ENCODE measurements around the gene SLC2A11. TPM values are rescaled to one million over a fixed set of nuclear protein-coding genes. Genes with fewer than 3 reads are reported as not detected.

The SLC2A11 gene
- total RNA-seq, 1 experiment from 2014 or later = 17.2 TPM

DNA sequence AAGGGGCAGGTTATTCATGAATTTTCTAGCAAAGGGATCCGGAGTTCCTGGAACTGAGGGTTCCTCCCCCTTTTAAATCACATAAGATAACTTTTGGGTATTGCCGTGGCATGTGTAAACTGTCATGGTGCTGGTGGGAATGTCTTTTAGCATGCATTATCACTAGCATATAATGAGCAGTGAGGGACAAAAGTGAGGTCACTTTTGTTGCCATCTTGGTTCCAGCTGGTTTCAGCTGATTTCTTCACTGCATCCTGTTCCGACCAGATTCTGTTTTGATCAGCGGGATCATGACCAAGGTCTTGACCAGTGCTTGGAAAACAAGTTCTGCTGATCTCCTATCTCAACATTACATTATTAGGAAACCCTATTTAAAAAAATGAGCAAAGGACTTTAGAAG is 43.9 kb downstream of the SLC2A11 start:
- Histone ChIP-seq H3K27me3 (ENCODE audit: insufficient read depth, low read length) (peaks cover 4% of the 10 kb centered on the region; the same call in 1 of the 2 replicates), H4K20me1 (ENCODE audit: insufficient read depth) (no peaks in the 10 kb centered on the region), H3K9ac (ENCODE audit: low read length) (no peak overlapping the region), H3K27ac (ENCODE audit: low read depth, low read length) (no peak overlapping the region), H3K9me3 (ENCODE audit: control insufficient read depth in 1 of 2, insufficient read depth in 1 of 2, low read depth in 1 of 2, low read length in 2 of 2) (no peaks in the 10 kb centered on the region), H3K36me3 (ENCODE audit: control insufficient read depth in 1 of 2, insufficient read depth in 2 of 2, low read length in 2 of 2) (peaks cover 4 to 7% of the 10 kb centered on the region in 2 experiments; a peak in 3 of 4 replicates), H3K4me2 (ENCODE audit: low read length) (no peak overlapping the region), H3K9me2 (ENCODE audit: insufficient read depth) (no peaks in the 10 kb centered on the region), H2AFZ (ENCODE audit: low read depth, low read length, poor library complexity, severe bottlenecking) (no peak overlapping the region), H3K79me2 (ENCODE audit: insufficient read depth, low read length) (peaks cover 1% of the 10 kb centered on the region; the same call in 1 of the 2 replicates), H3K4me1 (ENCODE audit: control insufficient read depth in 1 of 2, insufficient read depth in 2 of 2, low read length in 2 of 2) (peaks cover 0 to 6% of the 10 kb centered on the region in 2 experiments; a peak in 1 of 4 replicates), H3K4me3 (replicated peaks in 1 of 2; ENCODE audit: low read depth in 1 of 2, low read length in 2 of 2) (no peak overlapping the region)
- intact Hi-C loops (cut with micrococcal nuclease) = no loop called here
- ChIA-PET CTCF (no interaction called here), POLR2A (interaction anchor here (0.6 kb wide), 1 partner anchor 12 kb away, joined by 3 read pairs; no protein-coding TSS in a partner anchor), RAD21 (ENCODE audit: low non-redundant PET in 1 of 2, low total read pairs in 2 of 2, uncharacterized antibody in 2 of 2, unreplicated experiment in 2 of 2) (no interaction called here)
- TF ChIP-seq SP1 (IDR thresholded peaks at IDR 0.05; ENCODE audit: low read depth) = no peak
- no peak for TF ChIP-seq EZH2 (IDR thresholded peaks at IDR 0.05)
- TF ChIP-seq JUND (IDR thresholded peaks at IDR 0.05) = no peak
- TF ChIP-seq TCF7L2 (IDR thresholded peaks at IDR 0.05; ENCODE audit: borderline replicate concordance, extremely low read depth, insufficient read depth, insufficient read length) = no peak
- no peak for TF ChIP-seq RAD21 (IDR thresholded peaks at IDR 0.05; ENCODE audit: low read depth)
- no peak for TF ChIP-seq ELF1 (IDR thresholded peaks at IDR 0.05; ENCODE audit: borderline replicate concordance, low read depth)
- no peak for TF ChIP-seq ZNF274 (IDR thresholded peaks at IDR 0.05; ENCODE audit: low read depth, low read length)
- no peak for TF ChIP-seq POLR2AphosphoS5 (IDR thresholded peaks at IDR 0.05; ENCODE audit: low read depth, low read length)
- TF ChIP-seq YY1 (IDR thresholded peaks at IDR 0.05; ENCODE audit: extremely low read depth, insufficient replicate concordance, low read depth, low read length) = no peak
- no TSS peak for BruUV-seq (replicated peaks)
- no peak for DNase-seq (ENCODE audit: low read depth, low spot score)
- no peak for ATAC-seq

DNA sequence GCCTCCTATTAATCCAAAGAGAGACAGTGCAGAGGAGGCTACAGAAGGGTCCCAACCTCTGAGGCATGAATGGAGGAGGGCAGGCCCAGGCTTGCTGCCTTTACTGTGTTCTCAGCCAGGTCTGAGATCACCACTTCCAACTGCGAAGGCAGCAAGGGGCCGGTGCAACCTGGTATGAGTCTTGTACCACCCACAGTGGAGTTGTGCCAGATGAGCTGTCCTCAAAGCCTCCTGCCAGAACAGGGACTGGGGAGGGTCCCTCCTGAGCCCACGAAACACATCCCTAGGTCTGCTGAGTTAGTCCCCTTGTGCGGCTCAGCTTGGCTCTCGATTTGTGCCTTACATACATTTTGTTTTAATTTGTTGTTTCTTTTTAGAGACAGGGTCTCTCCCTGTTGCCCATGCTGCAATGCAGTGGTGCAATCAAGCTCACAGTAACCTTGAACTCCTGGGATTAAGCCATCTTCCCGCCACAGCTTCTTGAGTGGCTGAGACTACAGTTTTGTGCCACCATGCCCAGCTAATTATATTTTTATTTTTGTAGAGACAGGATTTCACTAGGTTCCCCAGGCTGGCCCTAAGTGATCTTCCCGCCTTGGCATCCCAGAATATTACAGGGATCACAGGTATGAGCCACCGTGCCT is 45.8 kb downstream of the SLC2A11 start:
- no peak overlapping the region for H3K27ac ChIP-seq (ENCODE audit: low read depth, low read length)
- no peaks in the 10 kb centered on the region for H3K79me2 ChIP-seq (ENCODE audit: insufficient read depth, low read length)
- DNase-seq (ENCODE audit: low read depth, low spot score) (no peak), ATAC-seq (no peak)
- RAD21 ChIA-PET (ENCODE audit: low non-redundant PET in 1 of 2, low total read pairs in 2 of 2, uncharacterized antibody in 2 of 2, unreplicated experiment in 2 of 2) = no interaction called here
- CTCF ChIA-PET = interaction anchor here (1.5 kb wide), 1 partner anchor 9 kb away, joined by 4 read pairs; the partner anchor contains the start of gene MIF
- no peak overlapping the region for H2AFZ ChIP-seq (ENCODE audit: low read depth, low read length, poor library complexity, severe bottlenecking)
- no TSS peak for BruUV-seq (replicated peaks)
- no peaks in the 10 kb centered on the region for H3K9me3 ChIP-seq (ENCODE audit: control insufficient read depth in 1 of 2, insufficient read depth in 1 of 2, low read depth in 1 of 2, low read length in 2 of 2)
- no peak overlapping the region for H3K9ac ChIP-seq (ENCODE audit: low read length)
- no peak overlapping the region for H3K4me2 ChIP-seq (ENCODE audit: low read length)
- H4K20me1 ChIP-seq (ENCODE audit: insufficient read depth) = no peaks in the 10 kb centered on the region
- H3K36me3 ChIP-seq (ENCODE audit: control insufficient read depth in 1 of 2, insufficient read depth in 2 of 2, low read length in 2 of 2) = no peaks in the 10 kb centered on the region
- intact Hi-C loops (cut with micrococcal nuclease) = no loop called here
- POLR2A ChIA-PET = interaction anchor here (1.7 to 2.0 kb wide), 2 partner anchors 9 to 10 kb away, joined by 8 to 9 read pairs; partner anchors contain the start of gene MIF
- H3K27me3 ChIP-seq (ENCODE audit: insufficient read depth, low read length) = peaks cover 4% of the 10 kb centered on the region; the same call in 1 of the 2 replicates
- H3K4me3 ChIP-seq (replicated peaks in 1 of 2; ENCODE audit: low read depth in 1 of 2, low read length in 2 of 2) = no peak overlapping the region
- no peaks in the 10 kb centered on the region for H3K9me2 ChIP-seq (ENCODE audit: insufficient read depth)
- no peaks in the 10 kb centered on the region for H3K4me1 ChIP-seq (ENCODE audit: control insufficient read depth in 1 of 2, insufficient read depth in 2 of 2, low read length in 2 of 2)
- TF ChIP-seq, protein P1, sequence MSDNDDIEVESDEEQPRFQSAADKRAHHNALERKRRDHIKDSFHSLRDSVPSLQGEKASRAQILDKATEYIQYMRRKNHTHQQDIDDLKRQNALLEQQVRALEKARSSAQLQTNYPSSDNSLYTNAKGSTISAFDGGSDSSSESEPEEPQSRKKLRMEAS (IDR thresholded peaks at IDR 0.05) = no peak
- TF ChIP-seq TCF7L2 (IDR thresholded peaks at IDR 0.05; ENCODE audit: borderline replicate concordance, extremely low read depth, insufficient read depth, insufficient read length) = no peak
- no peak for TF ChIP-seq RAD21 (IDR thresholded peaks at IDR 0.05; ENCODE audit: low read depth)
- TF ChIP-seq, protein P2, sequence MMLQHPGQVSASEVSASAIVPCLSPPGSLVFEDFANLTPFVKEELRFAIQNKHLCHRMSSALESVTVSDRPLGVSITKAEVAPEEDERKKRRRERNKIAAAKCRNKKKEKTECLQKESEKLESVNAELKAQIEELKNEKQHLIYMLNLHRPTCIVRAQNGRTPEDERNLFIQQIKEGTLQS (IDR thresholded peaks at IDR 0.05) = no peak
- TF ChIP-seq CEBPB (IDR thresholded peaks at IDR 0.05; ENCODE audit: low read depth) = no peak
- TF ChIP-seq, protein P3, sequence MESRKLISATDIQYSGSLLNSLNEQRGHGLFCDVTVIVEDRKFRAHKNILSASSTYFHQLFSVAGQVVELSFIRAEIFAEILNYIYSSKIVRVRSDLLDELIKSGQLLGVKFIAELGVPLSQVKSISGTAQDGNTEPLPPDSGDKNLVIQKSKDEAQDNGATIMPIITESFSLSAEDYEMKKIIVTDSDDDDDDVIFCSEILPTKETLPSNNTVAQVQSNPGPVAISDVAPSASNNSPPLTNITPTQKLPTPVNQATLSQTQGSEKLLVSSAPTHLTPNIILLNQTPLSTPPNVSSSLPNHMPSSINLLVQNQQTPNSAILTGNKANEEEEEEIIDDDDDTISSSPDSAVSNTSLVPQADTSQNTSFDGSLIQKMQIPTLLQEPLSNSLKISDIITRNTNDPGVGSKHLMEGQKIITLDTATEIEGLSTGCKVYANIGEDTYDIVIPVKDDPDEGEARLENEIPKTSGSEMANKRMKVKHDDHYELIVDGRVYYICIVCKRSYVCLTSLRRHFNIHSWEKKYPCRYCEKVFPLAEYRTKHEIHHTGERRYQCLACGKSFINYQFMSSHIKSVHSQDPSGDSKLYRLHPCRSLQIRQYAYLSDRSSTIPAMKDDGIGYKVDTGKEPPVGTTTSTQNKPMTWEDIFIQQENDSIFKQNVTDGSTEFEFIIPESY (IDR thresholded peaks at IDR 0.05; ENCODE audit: extremely low read depth, insufficient replicate concordance, low read length) = no peak
- TF ChIP-seq SRF (IDR thresholded peaks at IDR 0.05; ENCODE audit: low read depth) = no peak
- TF ChIP-seq POLR2AphosphoS5 (IDR thresholded peaks at IDR 0.05; ENCODE audit: low read depth, low read length) = no peak
- no peak for TF ChIP-seq ZNF274 (IDR thresholded peaks at IDR 0.05; ENCODE audit: low read depth, low read length)
